ENCODE data around the gene GCNT1. TPM values are rescaled to one million over a fixed set of nuclear protein-coding genes. Genes with fewer than 3 reads are reported as not detected.

The GCNT1 gene
- total and polyA plus RNA-seq, 2 of the 4 experiments (the other 2 are of a cell fraction): 12.5 to 46.6 TPM

- Histone ChIP-seq H3K4me3 (ENCODE audit: insufficient read depth, low read depth, low read length) (no peak overlapping the region), H2BK5ac (ENCODE audit: low read depth, low read length, poor library complexity, severe bottlenecking) (no peak overlapping the region), H3K9me1 (ENCODE audit: insufficient read depth, low read length) (no peaks in the 10 kb centered on the region), H3K36me3 (ENCODE audit: control insufficient read depth, insufficient read depth, low read length) (no peaks in the 10 kb centered on the region), H2BK120ac (ENCODE audit: low read depth, low read length) (no peak overlapping the region), H3K4me1 (ENCODE audit: control insufficient read depth, insufficient read depth, low read length) (no peaks in the 10 kb centered on the region), H3K56ac (ENCODE audit: extremely low read depth, insufficient read depth, low read length) (no peak overlapping the region), H2AK5ac (ENCODE audit: low read depth, low read length) (no peak overlapping the region), H2BK20ac (ENCODE audit: low read depth, low read length) (no peak overlapping the region), H3K27ac (ENCODE audit: insufficient read depth, low read length) (no peak overlapping the region), H3K9me3 (ENCODE audit: control insufficient read depth, insufficient read depth, low read length) (no peaks in the 10 kb centered on the region), H4K8ac (ENCODE audit: low read depth in 2 of 2, low read length in 2 of 2) (no peak overlapping the region), H3K27me3 (ENCODE audit: control insufficient read depth, insufficient read depth, low read length) (no peaks in the 10 kb centered on the region), H2AFZ (replicated peaks; ENCODE audit: low read length, poor library complexity) (no peak overlapping the region), H3K9ac (ENCODE audit: low read depth, low read length) (no peak overlapping the region), H3K18ac (ENCODE audit: low read depth, low read length) (no peak overlapping the region), H4K20me1 (ENCODE audit: insufficient read depth, low read length) (no peaks in the 10 kb centered on the region), H3K14ac (replicated peaks; ENCODE audit: low read depth, low read length) (no peak overlapping the region), H2BK15ac (ENCODE audit: low read depth, low read length) (no peak overlapping the region), H4K91ac (ENCODE audit: insufficient read depth, low read depth, low read length) (no peak overlapping the region), H2AK9ac (replicated peaks; ENCODE audit: low read depth, low read length, poor library complexity) (no peak overlapping the region), H3K4ac (ENCODE audit: low read depth, low read length) (no peak overlapping the region), H3K23ac (ENCODE audit: low read depth, low read length) (no peak overlapping the region), H3K4me2 (ENCODE audit: low read depth, low read length) (no peak overlapping the region), H3K79me1 (ENCODE audit: low read depth in 1 of 2, low read length in 2 of 2) (no peaks in the 10 kb centered on the region), H4K5ac (ENCODE audit: low read depth, low read length) (no peak overlapping the region)
- ChIA-PET CTCF (no interaction called here), POLR2A (ENCODE audit: unreplicated experiment) (no interaction called here)
- ATAC-seq (ENCODE audit: low read depth) (no peak), DNase-seq (no peak)
- in situ Hi-C loops (cut with MboI; ENCODE audit: low sequenced_read_pairs) (no loop called here), intact Hi-C loops (cut with micrococcal nuclease) (no loop called here), dilution Hi-C loops (cut with HindIII; ENCODE audit: low sequenced_read_pairs, unreplicated experiment) (no loop called here)
- no CpG with 5 or more reads among the region's 3 CpGs for WGBS, 2 experiments (ENCODE audit: extremely low coverage in 2 of 2, insufficient read length in 1 of 2)
- BruUV-seq (replicated peaks): no TSS peak
- TF ChIP-seq MAZ (IDR thresholded peaks at IDR 0.05; ENCODE audit: borderline replicate concordance, low read depth, low read length) (no peak), RCOR1 (IDR thresholded peaks at IDR 0.05; ENCODE audit: insufficient replicate concordance, low read length) (no peak), RAD21 (IDR thresholded peaks at IDR 0.05; ENCODE audit: low read length) (no peak), CHD1 (IDR thresholded peaks at IDR 0.05; ENCODE audit: low read depth, low read length) (no peak), FOS (IDR thresholded peaks at IDR 0.05; ENCODE audit: low read depth, low read length) (no peak), USF2 (IDR thresholded peaks at IDR 0.05; ENCODE audit: low read depth, low read length) (no peak), MAFK (IDR thresholded peaks at IDR 0.05; ENCODE audit: low read depth, low read length) (no peak), BHLHE40 (IDR thresholded peaks at IDR 0.05; ENCODE audit: low read depth, low read length) (no peak)
These were observed 66.2 kb downstream of the GCNT1 start for GRCh38 chr9:76525196-76525595.
